GM19023 (cell line): Measurements from ENCODE around the gene GABRB1.

Source experiments
- ATAC-seq: cut with Tn5 transposase; IDR thresholded peaks from one replicate; pipeline ENCODE4 v1.9.1; 2021; ENCODE audit warnings: mild to moderate bottlenecking, moderate library complexity; ENCODE audit not compliant: unreplicated experiment

Gene GABRB1

GRCh38 chr4:47465004-47465403, 433.6 kb downstream of the GABRB1 start:
- no peak for ATAC-seq

- ATAC-seq: no peak
These were observed 434.9 kb downstream of the GABRB1 start for GRCh38 chr4:47466056-47466785.

GRCh38 chr4:47468706-47469365, 437.5 kb downstream of the GABRB1 start:
- no peak for ATAC-seq

- no peak for ATAC-seq
These were observed 438.6 kb downstream of the GABRB1 start for GRCh38 chr4:47469951-47470350.

GRCh38 chr4:47471064-47471463, 439.7 kb downstream of the GABRB1 start:
- no peak for ATAC-seq

GRCh38 chr4:47471591-47471990, 440.2 kb downstream of the GABRB1 start:
- no peak for ATAC-seq

GRCh38 chr4:47473141-47473750, 441.9 kb downstream of the GABRB1 start:
- ATAC-seq: no peak

- no peak for ATAC-seq
These were observed 443.4 kb downstream of the GABRB1 start for GRCh38 chr4:47474799-47475198.

GRCh38 chr4:47475411-47475810, 444.0 kb downstream of the GABRB1 start:
- no peak for ATAC-seq
